Mesenchymal stem cell (in vitro differentiated cells and primary cell): ENCODE results near the gene TNFSF9.

Experiments
- DNase-seq: peaks from one replicate; pipeline ENCODE4 v3.0.0-alpha.2; 2013
- H2AFZ ChIP-seq: one replicate; pipeline ENCODE4 v1.6.1; 2013; ENCODE audit warnings: low read depth, mild to moderate bottlenecking, control low read depth, inconsistent platforms, low read length, moderate library complexity
- H2AK5ac ChIP-seq: 2 replicates; pipeline ENCODE4 v1.6.1; 2013; ENCODE audit warnings: low read length, moderate library complexity, mild to moderate bottlenecking, inconsistent platforms; ENCODE audit not compliant: severe bottlenecking
- H2BK120ac ChIP-seq: one replicate; pipeline ENCODE4 v1.6.1; 2013; ENCODE audit warnings: low read depth, mild to moderate bottlenecking, inconsistent platforms, low read length, moderate library complexity
- H2BK12ac ChIP-seq, 2 experiments: one replicate each; pipeline ENCODE4 v1.6.1; 2013; ENCODE audit warnings: inconsistent platforms in 2 of 2, low read length in 2 of 2, mild to moderate bottlenecking in 2 of 2, moderate library complexity in 2 of 2, control low read depth in 1 of 2
- H2BK15ac ChIP-seq: one replicate; pipeline ENCODE4 v1.6.1; 2013; ENCODE audit warnings: mild to moderate bottlenecking, low read depth, inconsistent platforms; ENCODE audit not compliant: poor library complexity, severe bottlenecking
- H2BK5ac ChIP-seq: 2 replicates; pipeline ENCODE4 v1.6.1; 2013; ENCODE audit warnings: low read depth, mild to moderate bottlenecking, low read length, control low read depth, inconsistent platforms; ENCODE audit not compliant: poor library complexity, severe bottlenecking
- H3K14ac ChIP-seq, 2 experiments: one replicate each; pipeline ENCODE4 v1.6.1; 2013; ENCODE audit warnings: inconsistent platforms in 2 of 2, low read length in 2 of 2, control low read depth in 1 of 2, mild to moderate bottlenecking in 1 of 2, moderate library complexity in 1 of 2
- H3K18ac ChIP-seq, 2 experiments: one replicate each; pipeline ENCODE4 v1.6.1; 2013; ENCODE audit warnings: inconsistent platforms in 2 of 2, low read length in 2 of 2, control low read depth in 1 of 2, low read depth in 1 of 2, mild to moderate bottlenecking in 1 of 2
- H3K23ac ChIP-seq, 2 experiments: one replicate each; pipeline ENCODE4 v1.6.1; 2013; ENCODE audit warnings: inconsistent platforms in 2 of 2, low read length in 2 of 2, mild to moderate bottlenecking in 2 of 2, moderate library complexity in 2 of 2, control low read depth in 1 of 2
- H3K27ac ChIP-seq: 2 replicates; pipeline ENCODE4 v1.5.1; 2013; ENCODE audit warnings: mild to moderate bottlenecking, moderate library complexity, low read length, control low read depth, inconsistent platforms; ENCODE audit not compliant: poor library complexity, severe bottlenecking
- H3K27me3 ChIP-seq, 2 experiments: 2 replicates each; pipeline versions ENCODE4 v1.6.1 to v1.7.0; 2013; ENCODE audit warnings: low read length in 2 of 2, mild to moderate bottlenecking in 2 of 2, moderate library complexity in 2 of 2, control low read depth in 1 of 2, inconsistent platforms in 1 of 2; ENCODE audit not compliant: control insufficient read depth in 1 of 2, insufficient read depth in 1 of 2
- H3K36me3 ChIP-seq, 2 experiments: 2 replicates each; pipeline versions ENCODE4 v1.6.1 to v1.7.0; 2013; ENCODE audit warnings: low read length in 2 of 2, control low read depth in 1 of 2, inconsistent platforms in 1 of 2, low read depth in 1 of 2, mild to moderate bottlenecking in 1 of 2; ENCODE audit not compliant: insufficient read depth in 2 of 2, control insufficient read depth in 1 of 2
- H3K4ac ChIP-seq, 2 experiments: one replicate each; pipeline ENCODE4 v1.6.1; 2013; ENCODE audit warnings: inconsistent platforms in 2 of 2, low read length in 2 of 2, mild to moderate bottlenecking in 2 of 2, moderate library complexity in 2 of 2, control low read depth in 1 of 2, low read depth in 1 of 2
- H3K4me1 ChIP-seq: 2 replicates; pipeline ENCODE4 v1.6.1; 2013; ENCODE audit warnings: low read depth, low read length, control low read depth; ENCODE audit not compliant: control insufficient read depth, insufficient read depth
- H3K4me2 ChIP-seq: 2 replicates; pipeline ENCODE4 v1.6.1; 2013; ENCODE audit warnings: low read length, mild to moderate bottlenecking, inconsistent platforms; ENCODE audit not compliant: poor library complexity, severe bottlenecking
- H3K4me3 ChIP-seq, 2 experiments: 2 replicates each; pipeline versions ENCODE4 v1.5.1 to v1.7.0; 2013; ENCODE audit warnings: low read length in 2 of 2, mild to moderate bottlenecking in 2 of 2, control low read depth in 1 of 2, low read depth in 1 of 2; ENCODE audit not compliant: insufficient read depth in 1 of 2
- H3K79me1 ChIP-seq: replicated peaks from 2 replicates; pipeline ENCODE4 v1.6.1; 2013; ENCODE audit warnings: mild to moderate bottlenecking, control low read depth, low read length, inconsistent platforms; ENCODE audit not compliant: poor library complexity, severe bottlenecking
- H3K9ac ChIP-seq: 2 replicates; pipeline ENCODE4 v1.7.0; 2013; ENCODE audit warnings: mild to moderate bottlenecking, low read length, moderate library complexity
- H3K9me3 ChIP-seq: 2 replicates; pipeline ENCODE4 v1.7.0; 2013; ENCODE audit warnings: mild to moderate bottlenecking, low read length; ENCODE audit not compliant: control insufficient read depth
- H4K8ac ChIP-seq: one replicate; pipeline ENCODE4 v1.6.1; 2013; ENCODE audit warnings: inconsistent platforms, mild to moderate bottlenecking, low read length, moderate library complexity
- H4K91ac ChIP-seq: one replicate; pipeline ENCODE4 v1.6.1; 2013; ENCODE audit warnings: mild to moderate bottlenecking, low read length, inconsistent platforms
- WGBS: methylation state at CpG from one replicate; pipeline ENCODE4 v1.1.7; 2013; ENCODE audit warnings: mixed read lengths; 5-methylcytosine and 5-hydroxymethylcytosine counted together

TNFSF9 gene

DNA sequence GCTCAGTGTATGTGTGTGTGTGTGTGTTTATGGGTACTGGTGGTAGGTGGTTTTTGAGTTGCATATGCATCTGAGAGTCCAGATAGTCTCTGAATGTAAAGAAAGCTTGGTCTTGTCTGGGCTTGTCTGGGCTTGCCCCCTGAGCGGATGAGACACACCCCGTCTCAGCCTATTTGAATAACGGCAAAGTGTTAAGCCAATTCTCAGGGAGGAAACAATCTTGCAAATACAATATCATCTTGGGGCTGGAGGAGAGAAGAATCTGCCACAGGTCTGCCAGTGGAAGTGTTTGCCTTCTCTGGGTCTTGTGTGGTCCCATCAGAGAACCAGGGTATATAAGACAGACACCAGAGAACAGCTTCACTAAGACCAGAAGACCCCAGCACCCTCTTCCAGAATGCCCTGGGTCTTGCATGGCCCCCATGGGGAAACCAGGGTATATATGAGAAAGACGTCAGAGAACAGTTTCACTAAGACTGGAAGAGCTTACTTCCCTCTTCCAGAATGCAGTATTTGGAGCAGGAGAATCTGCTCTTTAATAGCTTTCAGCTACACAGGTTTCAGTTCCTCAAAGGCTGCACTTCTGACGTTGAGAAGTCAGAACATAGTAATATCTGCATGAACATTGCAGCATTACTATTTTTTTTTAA lies 46.8 kb downstream of the TNFSF9 start:
- Histone ChIP-seq H3K9me3 (no peaks in the 10 kb centered on the region), H3K14ac (no peak overlapping the region), H3K4ac (no peak overlapping the region), H2BK15ac (no peak overlapping the region), H4K8ac (no peak overlapping the region), H3K23ac (no peak overlapping the region), H3K4me3 (no peak overlapping the region), H2BK12ac (no peak overlapping the region), H3K4me1 (peaks cover 3% of the 10 kb centered on the region), H3K27me3 (peaks cover 1 to 27% of the 10 kb centered on the region in 2 experiments), H4K91ac (no peak overlapping the region), H2AK5ac (no peak overlapping the region), H2BK120ac (no peak overlapping the region), H3K79me1 (no peaks in the 10 kb centered on the region), H2BK5ac (no peak overlapping the region), H3K4me2 (no peak overlapping the region), H3K27ac (peak overlapping the region; percentile 20), H3K36me3 (no peaks in the 10 kb centered on the region), H2AFZ (no peak overlapping the region), H3K18ac (no peak overlapping the region), H3K9ac (no peak overlapping the region)
- DNase-seq, result no peak
- 95% methylated on average over 3 of the region's 5 CpGs for WGBS

GRCh38 chr19:6579450-6580178 lies 48.8 kb downstream of the TNFSF9 start:
- Histone ChIP-seq H2AFZ (no peak overlapping the region), H2BK120ac (no peak overlapping the region)
- 80% methylated on average over 6 of the region's 7 CpGs for WGBS

GRCh38 chr19:6580313-6580712 lies 49.5 kb downstream of the TNFSF9 start:
- Histone ChIP-seq H3K4ac (no peak overlapping the region), H2BK5ac (no peak overlapping the region), H3K18ac (no peak overlapping the region), H3K9ac (no peak overlapping the region), H4K8ac (no peak overlapping the region), H2BK12ac (no peak overlapping the region), H2BK120ac (no peak overlapping the region), H2AK5ac (no peak overlapping the region), H3K27ac (no peak overlapping the region), H3K79me1 (no peaks in the 10 kb centered on the region), H3K4me1 (peaks cover 3% of the 10 kb centered on the region), H3K23ac (no peak overlapping the region), H2AFZ (no peak overlapping the region), H3K9me3 (no peaks in the 10 kb centered on the region), H2BK15ac (no peak overlapping the region), H3K4me2 (no peak overlapping the region), H4K91ac (no peak overlapping the region), H3K14ac (no peak overlapping the region), H3K36me3 (no peaks in the 10 kb centered on the region), H3K4me3 (no peak overlapping the region), H3K27me3 (peaks cover 0 to 23% of the 10 kb centered on the region in 2 experiments)
- 47% methylated on average over 4 of the region's 8 CpGs for WGBS
- no peak for DNase-seq

More at GRCh38 chr19:6579450-6580178, 48.8 kb downstream of the TNFSF9 start:
- Histone ChIP-seq H3K4me2 (no peak overlapping the region), H2AK5ac (no peak overlapping the region), H2BK12ac (no peak overlapping the region), H3K9ac (no peak overlapping the region), H3K23ac (no peak overlapping the region), H3K14ac (no peak overlapping the region), H3K18ac (no peak overlapping the region), H3K36me3 (no peaks in the 10 kb centered on the region), H3K9me3 (no peaks in the 10 kb centered on the region), H3K4ac (no peak overlapping the region), H2BK5ac (no peak overlapping the region), H4K8ac (no peak overlapping the region), H3K27ac (no peak overlapping the region), H3K79me1 (no peaks in the 10 kb centered on the region), H2BK15ac (no peak overlapping the region), H3K4me3 (no peak overlapping the region), H3K4me1 (peaks cover 3% of the 10 kb centered on the region), H3K27me3 (peaks cover 0 to 23% of the 10 kb centered on the region in 2 experiments), H4K91ac (no peak overlapping the region)
- DNase-seq, result no peak
